Limb (tissue), 2 donors: ENCODE data around the gene E2F6.
A peak's percentile ranks its signal among the peaks of the same experiment; 100 is the strongest.

Source experiments
- DNase-seq, 2 donors: peaks; one replicate each; pipeline ENCODE4 v3.0.0-alpha.2; 2016; ENCODE audit errors: extremely low spot score in 2 of 2

E2F6 gene

GRCh38 chr2:11493282-11493681 is 27.3 kb upstream of the E2F6 start:
- no peak for DNase-seq

- no peak for DNase-seq
Measured at GRCh38 chr2:11492720-11493119, 26.8 kb upstream of the E2F6 start.

GRCh38 chr2:11492244-11492643 is 26.3 kb upstream of the E2F6 start:
- no peak for DNase-seq

GRCh38 chr2:11491348-11491933 is 25.5 kb upstream of the E2F6 start:
- no peak for DNase-seq

- DNase-seq: no peak
Measured at GRCh38 chr2:11490194-11490593, 24.2 kb upstream of the E2F6 start.

- no peak for DNase-seq
Measured at GRCh38 chr2:11488809-11489208, 22.8 kb upstream of the E2F6 start.

GRCh38 chr2:11483806-11484617 is 18.1 kb upstream of the E2F6 start:
- no peak for DNase-seq

- DNase-seq: peak; percentile 34 to 81
Measured at GRCh38 chr2:11482473-11483035, 16.6 kb upstream of the E2F6 start.

- DNase-seq: no peak
Measured at GRCh38 chr2:11481789-11482472, 16.0 kb upstream of the E2F6 start.

GRCh38 chr2:11481426-11481788 is 15.4 kb upstream of the E2F6 start:
- no peak for DNase-seq

GRCh38 chr2:11480859-11481258 is 14.9 kb upstream of the E2F6 start:
- no peak for DNase-seq

GRCh38 chr2:11480406-11480805 is 14.4 kb upstream of the E2F6 start:
- peak in 1 of 2 donors; percentile 51 for DNase-seq

GRCh38 chr2:11478899-11479605 is 13.1 kb upstream of the E2F6 start:
- DNase-seq: no peak

- DNase-seq: peak; percentile 78 to 89
Measured at GRCh38 chr2:11477994-11478393, 12.0 kb upstream of the E2F6 start.

GRCh38 chr2:11473659-11474433 is 7.9 kb upstream of the E2F6 start:
- DNase-seq: no peak

GRCh38 chr2:11467749-11468148 is 1.8 kb upstream of the E2F6 start:
- DNase-seq: no peak

- DNase-seq: no peak
Measured at GRCh38 chr2:11467129-11467649, 1.2 kb upstream of the E2F6 start.

- no peak for DNase-seq
Measured at GRCh38 chr2:11466307-11467128, 557 bp upstream of the E2F6 start.

- DNase-seq: no peak
Measured at GRCh38 chr2:11465110-11465484, 864 bp downstream of the E2F6 start.

- DNase-seq: no peak
Measured at GRCh38 chr2:11459816-11460215, 6.1 kb downstream of the E2F6 start.
